ENCODE results near the gene CARTPT. TPM values are rescaled to one million over a fixed set of nuclear protein-coding genes. Genes with fewer than 3 reads are reported as not detected.

Gene CARTPT
- total RNA-seq, 4 donors from 2014 or later = not detected

DNA sequence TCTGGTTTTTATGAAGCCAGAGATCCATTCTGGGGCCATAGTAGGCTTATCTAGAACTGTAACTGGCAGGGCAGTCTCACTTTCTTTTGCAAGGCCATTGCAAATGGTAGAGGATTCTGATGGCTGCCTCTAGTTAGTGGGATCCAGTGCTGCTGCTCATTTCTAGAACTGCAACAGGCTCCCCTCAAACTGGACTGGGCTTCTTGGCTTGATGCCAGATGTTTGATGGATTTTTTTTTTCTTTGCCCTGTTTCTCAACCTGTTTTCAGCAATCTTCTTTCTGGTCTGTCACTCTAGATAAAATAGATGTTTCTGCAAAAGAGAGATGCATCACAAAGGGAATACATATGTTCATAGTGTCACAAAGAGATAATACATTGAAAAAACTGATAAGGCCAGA, 11.9 kb downstream of the CARTPT start:
- H3K4me1 ChIP-seq = no peaks in the 10 kb centered on the region
- TF ChIP-seq, protein P1, sequence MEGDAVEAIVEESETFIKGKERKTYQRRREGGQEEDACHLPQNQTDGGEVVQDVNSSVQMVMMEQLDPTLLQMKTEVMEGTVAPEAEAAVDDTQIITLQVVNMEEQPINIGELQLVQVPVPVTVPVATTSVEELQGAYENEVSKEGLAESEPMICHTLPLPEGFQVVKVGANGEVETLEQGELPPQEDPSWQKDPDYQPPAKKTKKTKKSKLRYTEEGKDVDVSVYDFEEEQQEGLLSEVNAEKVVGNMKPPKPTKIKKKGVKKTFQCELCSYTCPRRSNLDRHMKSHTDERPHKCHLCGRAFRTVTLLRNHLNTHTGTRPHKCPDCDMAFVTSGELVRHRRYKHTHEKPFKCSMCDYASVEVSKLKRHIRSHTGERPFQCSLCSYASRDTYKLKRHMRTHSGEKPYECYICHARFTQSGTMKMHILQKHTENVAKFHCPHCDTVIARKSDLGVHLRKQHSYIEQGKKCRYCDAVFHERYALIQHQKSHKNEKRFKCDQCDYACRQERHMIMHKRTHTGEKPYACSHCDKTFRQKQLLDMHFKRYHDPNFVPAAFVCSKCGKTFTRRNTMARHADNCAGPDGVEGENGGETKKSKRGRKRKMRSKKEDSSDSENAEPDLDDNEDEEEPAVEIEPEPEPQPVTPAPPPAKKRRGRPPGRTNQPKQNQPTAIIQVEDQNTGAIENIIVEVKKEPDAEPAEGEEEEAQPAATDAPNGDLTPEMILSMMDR (IDR thresholded peaks at IDR 0.05) = no peak
- TF ChIP-seq POLR2A (IDR thresholded peaks at IDR 0.05) = no peak
- H3K27ac ChIP-seq = no peak overlapping the region
- no peaks in the 10 kb centered on the region for H3K9me3 ChIP-seq
- H3K4me3 ChIP-seq = no peak overlapping the region
- intact Hi-C loops (cut with DNase I) = no loop called here
- peaks cover 0 to 35% (median 0%) of the 10 kb centered on the region in 4 donors for H3K27me3 ChIP-seq
- DNase-seq = no peak
- H3K36me3 ChIP-seq = no peaks in the 10 kb centered on the region

DNA sequence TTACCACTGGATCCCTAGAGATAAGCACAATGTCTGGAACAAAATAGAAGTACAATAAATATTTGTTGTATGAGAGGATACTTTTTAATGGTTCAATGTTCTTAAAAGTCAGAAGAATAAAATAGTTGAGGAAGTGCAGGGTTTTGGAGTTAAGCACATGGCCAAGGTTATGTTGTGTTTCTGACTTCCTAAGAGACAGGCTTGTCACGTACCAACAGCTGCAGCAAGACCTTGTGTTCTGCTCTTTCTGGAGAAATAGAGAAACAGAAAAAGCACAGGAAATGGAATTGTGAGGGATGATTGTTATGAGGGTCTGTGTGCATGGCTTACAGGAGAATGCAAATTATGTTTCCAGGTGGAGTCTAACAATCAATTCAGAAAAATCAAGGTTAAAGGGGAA, 12.9 kb downstream of the CARTPT start:
- Histone ChIP-seq H3K9me3 (no peaks in the 10 kb centered on the region), H3K27ac (no peak overlapping the region), H3K4me1 (no peaks in the 10 kb centered on the region), H3K36me3 (no peaks in the 10 kb centered on the region), H3K27me3 (peaks cover 0 to 28% (median 0%) of the 10 kb centered on the region in 4 donors), H3K4me3 (no peak overlapping the region)
- no peak for DNase-seq
- intact Hi-C loops (cut with DNase I) = no loop called here
- no peak for TF ChIP-seq POLR2A (IDR thresholded peaks at IDR 0.05)
- TF ChIP-seq, protein P1 (IDR thresholded peaks at IDR 0.05) = no peak
- 46 to 75% methylated on average over 1 of the region's 1 CpG for WGBS, 2 donors

DNA sequence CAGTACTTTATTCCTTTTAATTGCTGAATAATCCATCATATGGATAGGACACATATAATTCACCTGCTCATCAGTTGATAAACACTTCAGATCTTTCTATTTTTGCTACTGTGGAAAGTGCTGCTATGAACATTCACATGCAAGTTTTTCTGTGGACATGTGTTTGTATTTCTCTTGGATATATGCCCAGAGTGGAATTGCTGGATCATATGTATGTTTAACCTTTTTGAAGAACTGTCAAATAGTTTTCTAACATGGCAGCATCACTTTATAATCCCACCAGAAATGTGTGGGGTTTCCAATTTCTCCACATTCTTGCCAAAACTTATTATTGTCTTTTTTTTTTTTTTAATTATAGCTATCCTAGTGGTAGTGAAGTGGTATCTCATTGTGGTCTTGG, 15.1 kb downstream of the CARTPT start:
- H3K27me3 ChIP-seq = peaks cover 0 to 9% (median 0%) of the 10 kb centered on the region in 4 donors
- no peaks in the 10 kb centered on the region for H3K36me3 ChIP-seq
- DNase-seq = no peak
- TF ChIP-seq, protein P1 (IDR thresholded peaks at IDR 0.05) = no peak
- TF ChIP-seq POLR2A (IDR thresholded peaks at IDR 0.05) = no peak
- H3K4me3 ChIP-seq = no peak overlapping the region
- no peaks in the 10 kb centered on the region for H3K9me3 ChIP-seq
- H3K27ac ChIP-seq = no peak overlapping the region
- intact Hi-C loops (cut with DNase I) = no loop called here
- no peaks in the 10 kb centered on the region for H3K4me1 ChIP-seq

DNA sequence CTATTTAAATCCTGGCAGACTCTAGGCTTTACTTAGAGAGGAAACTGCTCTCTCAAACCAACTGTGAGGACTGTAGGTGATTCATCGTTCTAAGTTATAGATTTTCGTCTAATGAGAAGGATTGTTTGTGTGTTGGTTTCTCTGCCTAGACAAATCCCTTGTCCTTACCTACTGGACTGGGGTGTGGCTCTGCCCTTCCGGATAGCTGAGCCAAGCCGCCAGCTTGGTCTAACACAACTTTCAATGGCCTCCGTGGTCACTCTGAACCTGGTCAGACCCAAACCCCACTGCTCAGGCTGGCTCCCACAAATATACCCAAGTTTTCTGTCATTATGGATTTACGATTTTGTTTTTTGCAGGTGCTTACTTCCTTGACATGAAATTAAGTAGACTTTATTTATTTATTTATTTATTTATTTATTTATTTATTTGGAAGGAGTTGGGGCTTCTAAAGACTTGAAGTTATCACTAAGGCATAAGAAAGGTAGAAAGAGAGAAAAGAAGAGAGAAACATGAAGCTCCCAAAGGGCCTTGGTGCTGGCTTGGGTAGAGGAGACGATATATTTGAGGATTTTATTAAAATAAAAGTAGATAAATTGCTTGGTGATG, 19.0 kb downstream of the CARTPT start:
- 76 to 83% methylated on average over 7 of the region's 7 CpGs for WGBS, 2 donors
- intact Hi-C loops (cut with DNase I) = no loop called here

DNA sequence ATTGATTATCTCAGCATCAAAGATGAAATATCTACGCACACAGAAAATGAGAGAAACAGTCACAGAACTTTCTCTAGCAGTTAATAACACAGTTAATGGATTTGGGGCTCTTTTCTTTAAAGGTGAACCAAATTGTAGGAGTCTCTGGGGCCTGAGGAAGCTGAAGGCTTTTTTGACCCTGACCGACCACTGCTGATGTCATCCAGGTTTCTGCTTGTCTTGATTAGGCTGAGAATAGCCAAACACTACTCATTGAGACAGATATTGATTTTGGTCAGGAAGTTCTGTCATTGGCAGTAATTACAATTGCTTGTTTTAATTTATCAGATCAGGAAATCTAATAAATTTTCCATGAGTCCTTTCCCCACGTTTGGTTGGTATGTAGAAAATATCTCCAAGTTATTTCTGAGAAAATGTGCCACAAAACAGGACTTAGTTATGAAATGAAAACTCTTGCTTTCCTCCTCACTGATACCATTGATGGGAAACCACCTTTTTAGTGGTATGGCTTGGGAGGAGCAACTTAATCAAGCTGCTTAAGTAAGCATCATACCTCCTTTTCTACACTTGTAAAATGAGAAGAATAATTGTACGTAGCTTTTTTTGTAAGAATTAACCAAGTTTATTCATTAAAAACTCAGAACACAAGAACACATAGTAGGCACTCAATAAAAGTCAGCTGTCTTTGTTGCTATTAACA, 19.7 kb downstream of the CARTPT start:
- TF ChIP-seq, protein P1 (IDR thresholded peaks at IDR 0.05) = no peak
- TF ChIP-seq POLR2A (IDR thresholded peaks at IDR 0.05) = no peak
- intact Hi-C loops (cut with DNase I) = no loop called here
- Histone ChIP-seq H3K4me3 (no peak overlapping the region), H3K27me3 (peaks cover 0 to 4% (median 0%) of the 10 kb centered on the region in 4 donors), H3K9me3 (no peaks in the 10 kb centered on the region), H3K36me3 (no peaks in the 10 kb centered on the region), H3K27ac (no peak overlapping the region), H3K4me1 (peaks cover 0 to 8% (median 0%) of the 10 kb centered on the region in 3 donors)
- DNase-seq = no peak
- WGBS, 2 donors = 69 to 75% methylated on average over 4 of the region's 4 CpGs

More for the DNA sequence above, 19.0 kb downstream of the CARTPT start:
- peaks cover 0 to under 1% (median 0%) of the 10 kb centered on the region in 3 donors for H3K4me1 ChIP-seq
- no peak overlapping the region for H3K27ac ChIP-seq
- no peaks in the 10 kb centered on the region for H3K36me3 ChIP-seq
- H3K4me3 ChIP-seq = no peak overlapping the region
- DNase-seq = no peak
- TF ChIP-seq, protein P1 (IDR thresholded peaks at IDR 0.05) = no peak
- no peak for TF ChIP-seq POLR2A (IDR thresholded peaks at IDR 0.05)
- no peaks in the 10 kb centered on the region for H3K9me3 ChIP-seq
- peaks cover 0 to 4% (median 0%) of the 10 kb centered on the region in 4 donors for H3K27me3 ChIP-seq

Data from esophagus squamous epithelium (tissue), 5 donors.